SK-N-SH (cell line): ENCODE results near the gene ANKRD37. TPM values are rescaled to one million over a fixed set of nuclear protein-coding genes. Genes with fewer than 3 reads are reported as not detected.

Experiments used
- CTCF ChIA-PET: fragments of 300-600, 350-600 bp; formaldehyde crosslinking; extraction: SDS; loops from one replicate; lab custom pipeline; 2021; lab: Yijun Ruan, JAX
- POLR2A ChIA-PET: fragments of 350-600 bp; sonication (Branson Sonifier 250); formaldehyde crosslinking; extraction: SDS; loops from one replicate; lab custom pipeline; 2020; ENCODE audit warnings: antibody characterized with exemption, inconsistent platforms; lab: Yijun Ruan, JAX
- DNase-seq: peaks from one replicate; pipeline ENCODE4 v3.0.0; 2012
- H2AFZ ChIP-seq: fragments of 200-600 bp; sonication (generic); 2 replicates; pipeline ENCODE4 v1.8.1; 2016; ENCODE audit warnings: antibody characterized with exemption, mild to moderate bottlenecking, low read depth
- H3F3A ChIP-seq: fragments of 200-600 bp; sonication (generic); replicated peaks from 2 replicates; pipeline ENCODE3; 2016; ENCODE audit warnings: antibody characterized with exemption, mild to moderate bottlenecking; ENCODE audit not compliant: insufficient read depth
- H3K27ac ChIP-seq, 2 experiments: fragments of 200-500 bp in 1 of 2; fragments of 200-600 bp in 1 of 2; sonication (Bioruptor generic) in 1 of 2; sonication (generic), shearing (Covaris generic) in 1 of 2; 2 replicates each; pipeline versions ENCODE4 v1.5.1 to v1.6.1; 2014 to 2016; ENCODE audit warnings: low read depth in 2 of 2, inconsistent platforms in 1 of 2, low read length in 1 of 2, mild to moderate bottlenecking in 1 of 2, mixed read lengths in 1 of 2
- H3K27me3 ChIP-seq: fragments of 200-600 bp; sonication (generic), shearing (Covaris generic); 2 replicates; pipeline ENCODE4 v1.6.1; 2016; ENCODE audit warnings: mixed run types; ENCODE audit not compliant: insufficient read depth
- H3K36me3 ChIP-seq, 2 experiments: fragments of 200-500 bp in 1 of 2; fragments of 200-600 bp in 1 of 2; sonication (Bioruptor generic) in 1 of 2; sonication (generic) in 1 of 2; replicated peaks in 1 of 2; 2 replicates each; pipeline versions ENCODE3 to v1.5.1; 2014 to 2016; ENCODE audit warnings: low read length in 1 of 2, mild to moderate bottlenecking in 1 of 2; ENCODE audit not compliant: insufficient read depth in 2 of 2, control insufficient read depth in 1 of 2
- H3K4me1 ChIP-seq, 2 experiments: fragments of 200-500 bp in 1 of 2; fragments of 200-600 bp in 1 of 2; sonication (Bioruptor generic) in 1 of 2; sonication (generic), shearing (Covaris generic) in 1 of 2; 2 replicates each; pipeline versions ENCODE4 v1.5.1 to v1.6.1; 2014 to 2016; ENCODE audit warnings: low read depth in 1 of 2, low read length in 1 of 2, mixed run types in 1 of 2; ENCODE audit not compliant: insufficient read depth in 2 of 2, control insufficient read depth in 1 of 2
- H3K4me2 ChIP-seq: fragments of 200-600 bp; sonication (generic), shearing (Covaris generic); 2 replicates; pipeline ENCODE4 v1.6.1; 2017; ENCODE audit warnings: mixed run types
- H3K4me3 ChIP-seq, 2 experiments: fragments of 200-500 bp in 1 of 2; fragments of 200-600 bp in 1 of 2; sonication (Bioruptor generic) in 1 of 2; sonication (generic), shearing (Covaris generic) in 1 of 2; 2 replicates each; pipeline versions ENCODE4 v1.5.1 to v1.8.1; 2014 to 2016; ENCODE audit warnings: low read depth in 2 of 2, inconsistent platforms in 1 of 2, low read length in 1 of 2, mild to moderate bottlenecking in 1 of 2, mixed read lengths in 1 of 2, moderate library complexity in 1 of 2
- H3K79me2 ChIP-seq: fragments of 200-600 bp; sonication (generic); 2 replicates; pipeline ENCODE4 v1.8.1; 2017; ENCODE audit warnings: mild to moderate bottlenecking; ENCODE audit not compliant: insufficient read depth
- H3K9ac ChIP-seq: fragments of 200-600 bp; sonication (generic); 2 replicates; pipeline ENCODE4 v1.6.1; 2017; ENCODE audit warnings: mixed run types
- H3K9me2 ChIP-seq: fragments of 200-600 bp; sonication (generic); 2 replicates; pipeline ENCODE4 v1.6.1; 2017; ENCODE audit warnings: mixed run types
- H3K9me3 ChIP-seq: fragments of 200-600 bp; sonication (generic); 2 replicates; pipeline ENCODE4 v1.6.1; 2017; ENCODE audit warnings: mixed run types, mild to moderate bottlenecking, moderate library complexity
- H4K20me1 ChIP-seq: fragments of 200-600 bp; sonication (generic); 2 replicates; pipeline ENCODE4 v1.6.1; 2017; ENCODE audit warnings: mild to moderate bottlenecking, mixed run types; ENCODE audit not compliant: insufficient read depth
- EP300 ChIP-seq, 2 experiments: IDR thresholded peaks; 2 replicates each; pipeline versions ENCODE4 v1.4.0 to v1.6.1; 2012; ENCODE audit warnings: borderline replicate concordance in 1 of 2, low read depth in 1 of 2, low read length in 1 of 2
- FOSL2 ChIP-seq: IDR thresholded peaks from 2 replicates; pipeline ENCODE4 v1.4.0; 2012; ENCODE audit warnings: low read depth, mild to moderate bottlenecking, moderate library complexity, borderline replicate concordance
- IRF3 ChIP-seq: fragments of 150-350 bp; IDR thresholded peaks from 2 replicates; pipeline ENCODE4 v1.6.1; 2016; ENCODE audit warnings: mild to moderate bottlenecking, low read depth, low read length
- POLR2AphosphoS5 ChIP-seq: IDR thresholded peaks from 2 replicates; pipeline ENCODE4 v1.6.1; 2012; ENCODE audit warnings: low read depth, low read length
- RCOR1 ChIP-seq: fragments of 150-350 bp; IDR thresholded peaks from 2 replicates; pipeline ENCODE4 v1.6.1; 2017; ENCODE audit warnings: antibody characterized with exemption, low read length
- RFX5 ChIP-seq: IDR thresholded peaks from 2 replicates; pipeline ENCODE4 v1.6.1; 2012; ENCODE audit warnings: mild to moderate bottlenecking, improper control_type of control experiment, low read length
- TCF12 ChIP-seq: IDR thresholded peaks from 2 replicates; pipeline ENCODE4 v1.4.0; 2012
- TEAD4 ChIP-seq: IDR thresholded peaks from 2 replicates; pipeline ENCODE4 v1.4.0; 2012; ENCODE audit warnings: mild to moderate bottlenecking, borderline replicate concordance; ENCODE audit not compliant: insufficient read depth
- USF2 ChIP-seq: fragments of 150-350 bp; IDR thresholded peaks from 2 replicates; pipeline ENCODE4 v1.6.1; 2017; ENCODE audit warnings: antibody characterized with exemption, low read length, low read depth, borderline replicate concordance
- WGBS: methylation state at CpG from one replicate; pipeline ENCODE4 v1.1.6; 2017; ENCODE audit warnings: low lambda C conversion rate; 5-methylcytosine and 5-hydroxymethylcytosine counted together
- polyA plus RNA-seq, 3 experiments: library from polyadenylated mRNA; depleted of rRNA; stranded (reverse); fragments of >200 nt; gene quantifications; 2 replicates each; pipeline ENCODE4 v1.2.3, GENCODE V29; 2012
- TF ChIP-seq, protein P1 (sequence below): IDR thresholded peaks from 2 replicates; pipeline ENCODE4; 2012

The ANKRD37 gene
- polyA plus RNA-seq, 1 of the 3 experiments (the other 2 are of a cell fraction), result 10.1 TPM

- H3K9me3 ChIP-seq, result no peaks in the 10 kb centered on the region
- peaks cover 19% of the 10 kb centered on the region for H3F3A ChIP-seq
- H3K4me1 ChIP-seq, result peaks cover 4 to 8% of the 10 kb centered on the region in 2 experiments; a peak in 3 of 4 replicates
- TF ChIP-seq FOSL2, result no peak
- no peak for TF ChIP-seq POLR2AphosphoS5
- TF ChIP-seq RFX5, result no peak
- TF ChIP-seq IRF3, result no peak
- TF ChIP-seq, protein P1, sequence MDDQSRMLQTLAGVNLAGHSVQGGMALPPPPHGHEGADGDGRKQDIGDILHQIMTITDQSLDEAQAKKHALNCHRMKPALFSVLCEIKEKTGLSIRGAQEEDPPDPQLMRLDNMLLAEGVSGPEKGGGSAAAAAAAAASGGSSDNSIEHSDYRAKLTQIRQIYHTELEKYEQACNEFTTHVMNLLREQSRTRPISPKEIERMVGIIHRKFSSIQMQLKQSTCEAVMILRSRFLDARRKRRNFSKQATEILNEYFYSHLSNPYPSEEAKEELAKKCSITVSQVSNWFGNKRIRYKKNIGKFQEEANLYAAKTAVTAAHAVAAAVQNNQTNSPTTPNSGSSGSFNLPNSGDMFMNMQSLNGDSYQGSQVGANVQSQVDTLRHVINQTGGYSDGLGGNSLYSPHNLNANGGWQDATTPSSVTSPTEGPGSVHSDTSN, result no peak
- no peak for TF ChIP-seq USF2
- no peak for TF ChIP-seq TEAD4
- no peak for TF ChIP-seq EP300 (IDR thresholded peaks at IDR 0.05; ENCODE audit: borderline replicate concordance in 1 of 2, low read depth in 1 of 2, low read length in 1 of 2)
- no peak for DNase-seq
- no peak overlapping the region for H2AFZ ChIP-seq
- H3K27me3 ChIP-seq, result no peaks in the 10 kb centered on the region
- CTCF ChIA-PET, result interaction anchor here (1.0 to 1.6 kb wide), 2 partner anchors 26 to 93 kb away, joined by 3 read pairs; partner anchors contain the start of gene UFSP2
- no peaks in the 10 kb centered on the region for H4K20me1 ChIP-seq
- 92% methylated on average over 8 of the region's 8 CpGs for WGBS
- 0 out of 2 replicates have a peak, but pooled peaks cover 5% of the 10 kb centered on the region for H3K79me2 ChIP-seq
- H3K4me2 ChIP-seq, result no peak overlapping the region
- no peak overlapping the region for H3K9ac ChIP-seq
- POLR2A ChIA-PET, result no interaction called here
- H3K27ac ChIP-seq, result no peak overlapping the region; a peak in 1 of 4 replicates
- H3K36me3 ChIP-seq, result peaks cover 42 to 48% of the 10 kb centered on the region in 2 experiments
- no peaks in the 10 kb centered on the region for H3K9me2 ChIP-seq
- no peak overlapping the region for H3K4me3 ChIP-seq
These were observed 2.8 kb downstream of the ANKRD37 start for GRCh38 chr4:185399466-185399865.

DNA sequence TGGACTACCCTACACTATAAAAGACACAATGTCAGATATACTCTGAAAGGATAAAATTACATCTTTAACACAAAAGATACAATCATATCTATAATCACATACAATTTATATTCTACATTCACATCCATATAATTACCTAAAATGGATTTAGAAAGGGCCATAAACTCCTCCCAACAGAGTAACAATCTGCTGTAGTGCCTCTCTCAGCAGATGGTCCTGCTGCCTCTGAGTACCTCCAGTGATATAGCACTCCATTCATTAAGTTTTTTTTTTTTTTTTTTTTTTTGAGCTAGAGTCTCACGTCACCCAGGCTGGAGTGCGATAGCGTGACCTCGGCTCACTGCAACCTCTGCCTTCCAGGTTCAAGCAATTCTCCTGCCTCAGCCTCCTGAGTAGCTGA lies 7.4 kb downstream of the ANKRD37 start:
- H4K20me1 ChIP-seq, result no peaks in the 10 kb centered on the region
- H3K9me2 ChIP-seq, result no peaks in the 10 kb centered on the region
- H3K36me3 ChIP-seq, result peaks cover 52 to 63% of the 10 kb centered on the region in 2 experiments
- no peak for DNase-seq
- no peak overlapping the region for H3K27ac ChIP-seq
- TF ChIP-seq TCF12 (no peak), RCOR1 (no peak)
- H3K4me3 ChIP-seq, result no peak overlapping the region
- no peaks in the 10 kb centered on the region for H3K79me2 ChIP-seq
- ChIA-PET POLR2A (interaction anchor here (1.2 kb wide), 1 partner anchor 7 kb away, joined by 3 read pairs; the partner anchor contains the start of gene ANKRD37), CTCF (no interaction called here)
- H2AFZ ChIP-seq, result no peak overlapping the region
- H3K9ac ChIP-seq, result no peak overlapping the region
- H3K4me1 ChIP-seq, result no peaks in the 10 kb centered on the region
- H3F3A ChIP-seq, result peaks cover 21% of the 10 kb centered on the region
- H3K4me2 ChIP-seq, result no peak overlapping the region
- 98% methylated on average over 4 of the region's 4 CpGs for WGBS
- H3K27me3 ChIP-seq, result no peaks in the 10 kb centered on the region
- H3K9me3 ChIP-seq, result no peaks in the 10 kb centered on the region
